ENCODE results near the gene PDE6G. TPM values are rescaled to one million over a fixed set of nuclear protein-coding genes. Genes with fewer than 3 reads are reported as not detected.

Gene PDE6G
- total and polyA plus RNA-seq, 2 experiments from 2014 or later, result 5.5 to 9.0 TPM

DNA sequence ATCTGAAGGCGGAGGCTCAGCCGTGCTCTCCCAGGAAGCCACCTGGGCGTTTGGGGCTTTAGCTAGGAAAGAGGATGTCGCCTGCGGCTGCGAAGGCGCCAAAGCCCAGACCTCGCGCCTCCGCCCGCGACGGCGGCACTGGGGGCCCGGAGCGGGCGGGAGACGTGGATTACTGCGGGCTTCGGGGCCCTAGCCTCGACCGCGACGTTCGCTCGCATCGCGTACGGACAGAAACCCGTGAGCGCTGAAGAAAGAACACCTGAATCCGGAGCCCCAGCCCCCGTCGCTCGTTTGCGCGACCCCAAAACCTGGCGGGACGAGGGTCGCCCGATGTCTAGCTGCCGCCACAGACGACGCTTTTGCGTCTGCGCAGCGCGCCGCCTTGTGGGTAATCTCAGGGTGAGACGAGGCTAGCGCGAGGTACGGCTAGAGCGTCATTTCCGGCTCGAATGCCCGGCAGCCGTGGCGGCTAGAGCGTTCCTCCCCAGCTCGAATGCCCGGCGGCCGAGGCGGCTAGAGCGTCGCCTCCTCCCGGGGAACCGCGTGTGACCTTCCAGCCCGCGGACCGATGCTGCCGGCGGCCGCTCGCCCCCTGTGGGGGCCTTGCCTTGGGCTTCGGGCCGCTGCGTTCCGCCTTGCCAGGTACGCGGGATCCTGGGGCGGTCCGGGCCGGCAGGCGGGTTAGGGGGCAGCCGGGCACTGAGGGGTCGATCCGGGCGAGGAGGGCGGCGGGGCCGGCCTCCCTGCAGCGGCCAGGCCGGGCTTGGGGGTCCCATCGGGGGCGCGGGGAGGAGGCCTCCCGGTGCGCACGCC is 46.8 kb upstream of the PDE6G start, which contains the start of gene MRPL12:
Gene MRPL12 (plus strand): TSS at position 434 of the 813 bp plus-strand sequence. CDS start 135 bp downstream, at position 569.
- Histone ChIP-seq H3K4me1 (ENCODE audit: insufficient read depth) (peaks cover 10% of the 10 kb centered on the region), H3K9me2 (ENCODE audit: insufficient read depth) (no peaks in the 10 kb centered on the region), H3K27me3 (ENCODE audit: insufficient read depth) (no peaks in the 10 kb centered on the region), H3F3A (replicated peaks; ENCODE audit: low read depth) (peaks cover 29% of the 10 kb centered on the region), H3K4me3 (peak within 1 kb of the TSS; percentile 99), H4K20me1 (replicated peaks; ENCODE audit: insufficient read depth) (peaks cover 8% of the 10 kb centered on the region), H2AFZ (peak within 1 kb of the TSS; percentile 72), H3K79me2 (replicated peaks; ENCODE audit: insufficient read depth) (peaks cover 47% of the 10 kb centered on the region), H3K36me3 (ENCODE audit: insufficient read depth) (peaks cover 7% of the 10 kb centered on the region), H3K4me2 (peak within 1 kb of the TSS; percentile 100), H3K27ac (ENCODE audit: low read depth) (peak within 1 kb of the TSS; percentile 95)
- Mint-ChIP-seq H3K4me1 (peaks cover 10% of the 10 kb centered on the region; the same call in 2 of the 3 replicates), H3K27ac (peak within 1 kb of the TSS; percentile 98), H3K9me3 (no peaks in the 10 kb centered on the region), H3K36me3 (ENCODE audit: low read depth) (peaks cover 64% of the 10 kb centered on the region), H3K27me3 (ENCODE audit: insufficient read depth, low read depth, poor library complexity) (peaks cover 15% of the 10 kb centered on the region), H3K4me3 (peak within 1 kb of the TSS; percentile 95)
- DNase-seq (ENCODE audit: low spot score), result peak; percentile 98
- TF ChIP-seq, protein P1, sequence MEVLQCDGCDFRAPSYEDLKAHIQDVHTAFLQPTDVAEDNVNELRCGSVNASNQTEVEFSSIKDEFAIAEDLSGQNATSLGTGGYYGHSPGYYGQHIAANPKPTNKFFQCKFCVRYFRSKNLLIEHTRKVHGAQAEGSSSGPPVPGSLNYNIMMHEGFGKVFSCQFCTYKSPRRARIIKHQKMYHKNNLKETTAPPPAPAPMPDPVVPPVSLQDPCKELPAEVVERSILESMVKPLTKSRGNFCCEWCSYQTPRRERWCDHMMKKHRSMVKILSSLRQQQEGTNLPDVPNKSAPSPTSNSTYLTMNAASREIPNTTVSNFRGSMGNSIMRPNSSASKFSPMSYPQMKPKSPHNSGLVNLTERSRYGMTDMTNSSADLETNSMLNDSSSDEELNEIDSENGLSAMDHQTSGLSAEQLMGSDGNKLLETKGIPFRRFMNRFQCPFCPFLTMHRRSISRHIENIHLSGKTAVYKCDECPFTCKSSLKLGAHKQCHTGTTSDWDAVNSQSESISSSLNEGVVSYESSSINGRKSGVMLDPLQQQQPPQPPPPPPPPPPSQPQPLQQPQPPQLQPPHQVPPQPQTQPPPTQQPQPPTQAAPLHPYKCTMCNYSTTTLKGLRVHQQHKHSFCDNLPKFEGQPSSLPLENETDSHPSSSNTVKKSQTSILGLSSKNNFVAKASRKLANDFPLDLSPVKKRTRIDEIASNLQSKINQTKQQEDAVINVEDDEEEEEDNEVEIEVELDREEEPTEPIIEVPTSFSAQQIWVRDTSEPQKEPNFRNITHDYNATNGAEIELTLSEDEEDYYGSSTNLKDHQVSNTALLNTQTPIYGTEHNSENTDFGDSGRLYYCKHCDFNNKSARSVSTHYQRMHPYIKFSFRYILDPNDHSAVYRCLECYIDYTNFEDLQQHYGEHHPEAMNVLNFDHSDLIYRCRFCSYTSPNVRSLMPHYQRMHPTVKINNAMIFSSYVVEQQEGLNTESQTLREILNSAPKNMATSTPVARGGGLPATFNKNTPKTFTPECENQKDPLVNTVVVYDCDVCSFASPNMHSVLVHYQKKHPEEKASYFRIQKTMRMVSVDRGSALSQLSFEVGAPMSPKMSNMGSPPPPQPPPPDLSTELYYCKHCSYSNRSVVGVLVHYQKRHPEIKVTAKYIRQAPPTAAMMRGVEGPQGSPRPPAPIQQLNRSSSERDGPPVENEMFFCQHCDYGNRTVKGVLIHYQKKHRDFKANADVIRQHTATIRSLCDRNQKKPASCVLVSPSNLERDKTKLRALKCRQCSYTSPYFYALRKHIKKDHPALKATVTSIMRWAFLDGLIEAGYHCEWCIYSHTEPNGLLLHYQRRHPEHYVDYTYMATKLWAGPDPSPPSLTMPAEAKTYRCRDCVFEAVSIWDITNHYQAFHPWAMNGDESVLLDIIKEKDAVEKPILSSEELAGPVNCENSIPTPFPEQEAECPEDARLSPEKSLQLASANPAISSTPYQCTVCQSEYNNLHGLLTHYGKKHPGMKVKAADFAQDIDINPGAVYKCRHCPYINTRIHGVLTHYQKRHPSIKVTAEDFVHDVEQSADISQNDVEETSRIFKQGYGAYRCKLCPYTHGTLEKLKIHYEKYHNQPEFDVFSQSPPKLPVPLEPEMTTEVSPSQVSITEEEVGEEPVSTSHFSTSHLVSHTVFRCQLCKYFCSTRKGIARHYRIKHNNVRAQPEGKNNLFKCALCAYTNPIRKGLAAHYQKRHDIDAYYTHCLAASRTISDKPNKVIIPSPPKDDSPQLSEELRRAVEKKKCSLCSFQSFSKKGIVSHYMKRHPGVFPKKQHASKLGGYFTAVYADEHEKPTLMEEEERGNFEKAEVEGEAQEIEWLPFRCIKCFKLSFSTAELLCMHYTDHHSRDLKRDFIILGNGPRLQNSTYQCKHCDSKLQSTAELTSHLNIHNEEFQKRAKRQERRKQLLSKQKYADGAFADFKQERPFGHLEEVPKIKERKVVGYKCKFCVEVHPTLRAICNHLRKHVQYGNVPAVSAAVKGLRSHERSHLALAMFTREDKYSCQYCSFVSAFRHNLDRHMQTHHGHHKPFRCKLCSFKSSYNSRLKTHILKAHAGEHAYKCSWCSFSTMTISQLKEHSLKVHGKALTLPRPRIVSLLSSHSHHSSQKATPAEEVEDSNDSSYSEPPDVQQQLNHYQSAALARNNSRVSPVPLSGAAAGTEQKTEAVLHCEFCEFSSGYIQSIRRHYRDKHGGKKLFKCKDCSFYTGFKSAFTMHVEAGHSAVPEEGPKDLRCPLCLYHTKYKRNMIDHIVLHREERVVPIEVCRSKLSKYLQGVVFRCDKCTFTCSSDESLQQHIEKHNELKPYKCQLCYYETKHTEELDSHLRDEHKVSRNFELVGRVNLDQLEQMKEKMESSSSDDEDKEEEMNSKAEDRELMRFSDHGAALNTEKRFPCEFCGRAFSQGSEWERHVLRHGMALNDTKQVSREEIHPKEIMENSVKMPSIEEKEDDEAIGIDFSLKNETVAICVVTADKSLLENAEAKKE (CRISPR knock-in tag; IDR thresholded peaks at IDR 0.05), result no peak
- TF ChIP-seq ZNF114 (CRISPR knock-in tag; IDR thresholded peaks at IDR 0.05), result no peak
- peak; percentile 91 for TF ChIP-seq POLR2AphosphoS5 (IDR thresholded peaks at IDR 0.05; ENCODE audit: low read depth)
- no peak for TF ChIP-seq JUNB (IDR thresholded peaks at IDR 0.05; ENCODE audit: unreplicated experiment)
- TF ChIP-seq CREB1 (CRISPR knock-in tag; IDR thresholded peaks at IDR 0.05; ENCODE audit: low read depth), result peak; percentile 94
- TF ChIP-seq, protein P2, sequence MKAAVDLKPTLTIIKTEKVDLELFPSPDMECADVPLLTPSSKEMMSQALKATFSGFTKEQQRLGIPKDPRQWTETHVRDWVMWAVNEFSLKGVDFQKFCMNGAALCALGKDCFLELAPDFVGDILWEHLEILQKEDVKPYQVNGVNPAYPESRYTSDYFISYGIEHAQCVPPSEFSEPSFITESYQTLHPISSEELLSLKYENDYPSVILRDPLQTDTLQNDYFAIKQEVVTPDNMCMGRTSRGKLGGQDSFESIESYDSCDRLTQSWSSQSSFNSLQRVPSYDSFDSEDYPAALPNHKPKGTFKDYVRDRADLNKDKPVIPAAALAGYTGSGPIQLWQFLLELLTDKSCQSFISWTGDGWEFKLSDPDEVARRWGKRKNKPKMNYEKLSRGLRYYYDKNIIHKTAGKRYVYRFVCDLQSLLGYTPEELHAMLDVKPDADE (IDR thresholded peaks at IDR 0.05), result peak; percentile 93
- TF ChIP-seq, protein P3, sequence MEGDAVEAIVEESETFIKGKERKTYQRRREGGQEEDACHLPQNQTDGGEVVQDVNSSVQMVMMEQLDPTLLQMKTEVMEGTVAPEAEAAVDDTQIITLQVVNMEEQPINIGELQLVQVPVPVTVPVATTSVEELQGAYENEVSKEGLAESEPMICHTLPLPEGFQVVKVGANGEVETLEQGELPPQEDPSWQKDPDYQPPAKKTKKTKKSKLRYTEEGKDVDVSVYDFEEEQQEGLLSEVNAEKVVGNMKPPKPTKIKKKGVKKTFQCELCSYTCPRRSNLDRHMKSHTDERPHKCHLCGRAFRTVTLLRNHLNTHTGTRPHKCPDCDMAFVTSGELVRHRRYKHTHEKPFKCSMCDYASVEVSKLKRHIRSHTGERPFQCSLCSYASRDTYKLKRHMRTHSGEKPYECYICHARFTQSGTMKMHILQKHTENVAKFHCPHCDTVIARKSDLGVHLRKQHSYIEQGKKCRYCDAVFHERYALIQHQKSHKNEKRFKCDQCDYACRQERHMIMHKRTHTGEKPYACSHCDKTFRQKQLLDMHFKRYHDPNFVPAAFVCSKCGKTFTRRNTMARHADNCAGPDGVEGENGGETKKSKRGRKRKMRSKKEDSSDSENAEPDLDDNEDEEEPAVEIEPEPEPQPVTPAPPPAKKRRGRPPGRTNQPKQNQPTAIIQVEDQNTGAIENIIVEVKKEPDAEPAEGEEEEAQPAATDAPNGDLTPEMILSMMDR (conservative IDR thresholded peaks at IDR 0.05; ENCODE audit: low read depth in 2 of 2), result 0 out of 4 replicates have a peak, but pooled peaks of 1 of the 2 experiments have one; percentile 1
- ATAC-seq, result peak; percentile 90

Measured in GM23338 (cell line).